D341Med (cell line): ENCODE data around the gene HCRTR1.

ENCODE experiments used
- DNase-seq: peaks from one replicate; pipeline ENCODE4 v3.0.0; 2012; ENCODE audit warnings: low spot score

The HCRTR1 gene

DNA sequence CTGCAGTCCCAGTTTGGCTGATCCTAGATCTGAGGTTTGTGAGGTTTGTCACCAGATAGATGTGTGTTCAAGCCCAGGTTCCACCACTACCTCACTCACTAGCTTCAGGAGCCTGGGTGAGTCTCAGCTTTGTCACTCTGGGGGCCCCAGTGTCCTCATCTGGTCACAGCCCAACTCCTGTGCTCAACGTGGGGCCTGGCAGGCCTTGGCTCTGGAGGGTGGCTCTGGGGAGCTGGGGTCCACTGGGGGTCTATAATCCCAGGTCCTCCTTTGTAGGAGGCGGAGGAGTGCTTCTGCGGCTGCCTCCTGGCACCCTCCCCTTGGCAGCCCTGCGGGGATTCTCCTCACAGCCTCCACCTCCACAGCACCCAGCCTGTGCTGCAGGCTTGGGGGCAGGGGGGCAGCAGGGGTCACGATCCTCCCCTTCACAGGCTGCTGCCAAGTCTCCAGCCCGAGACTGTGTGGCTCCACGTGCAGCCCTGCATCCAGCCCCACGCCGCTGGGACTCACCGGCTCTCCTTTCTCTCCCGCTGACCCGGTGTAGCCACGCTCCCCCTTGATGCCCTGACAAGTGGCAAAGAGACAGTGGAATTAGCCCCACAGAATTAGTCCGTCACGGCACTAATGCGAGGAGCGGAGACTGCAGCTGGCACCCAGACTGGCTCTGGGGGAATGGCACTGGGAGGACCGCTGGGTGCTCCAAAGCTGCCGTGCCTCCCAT, 49.7 kb downstream of the HCRTR1 start:
- peak; percentile 49 for DNase-seq

GRCh38 chr1:31668303-31668883, 50.9 kb downstream of the HCRTR1 start:
- DNase-seq = no peak

- peak; percentile 57 for DNase-seq
These were observed 51.9 kb downstream of the HCRTR1 start for GRCh38 chr1:31669433-31669785.

DNA sequence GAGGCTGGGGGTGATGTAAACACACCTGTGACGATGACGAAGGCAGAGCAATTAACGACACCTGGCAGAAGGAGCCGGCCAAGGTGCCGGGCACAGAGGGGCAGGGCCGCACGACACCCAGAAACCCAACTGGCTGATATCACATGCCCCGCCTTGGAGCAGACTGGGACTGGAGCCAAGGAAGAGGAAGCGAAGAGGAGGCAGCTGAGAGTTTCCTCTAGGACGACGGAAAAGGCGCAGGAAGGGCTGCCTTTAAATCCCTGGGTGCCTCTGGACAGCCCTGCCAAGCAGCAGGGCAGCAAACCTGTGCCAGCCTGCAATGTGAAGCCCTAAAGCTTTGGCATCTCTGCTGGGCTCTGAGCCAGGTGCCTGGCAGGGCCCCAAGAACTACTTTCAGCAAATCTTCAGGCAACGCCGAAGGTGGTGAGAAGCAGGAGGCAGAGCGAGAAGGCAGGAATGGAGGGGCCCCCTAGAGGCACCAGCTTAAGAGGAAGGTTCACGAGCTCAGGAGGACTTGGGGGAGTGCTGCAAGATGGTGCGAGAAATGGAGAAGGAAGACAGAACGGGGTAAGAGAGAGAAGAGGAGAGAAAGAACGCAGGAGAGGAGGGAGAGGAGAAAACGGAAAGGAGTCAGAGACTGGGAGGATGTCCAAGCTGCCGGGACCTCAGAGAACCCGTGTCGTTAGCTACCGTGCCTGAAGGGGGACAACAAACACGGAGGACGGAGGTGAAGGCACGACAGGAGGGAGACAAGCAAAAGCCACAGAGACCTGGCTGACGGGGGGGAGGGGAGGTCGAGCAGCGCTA, 52.5 kb downstream of the HCRTR1 start:
- peak; percentile 64 for DNase-seq

DNA sequence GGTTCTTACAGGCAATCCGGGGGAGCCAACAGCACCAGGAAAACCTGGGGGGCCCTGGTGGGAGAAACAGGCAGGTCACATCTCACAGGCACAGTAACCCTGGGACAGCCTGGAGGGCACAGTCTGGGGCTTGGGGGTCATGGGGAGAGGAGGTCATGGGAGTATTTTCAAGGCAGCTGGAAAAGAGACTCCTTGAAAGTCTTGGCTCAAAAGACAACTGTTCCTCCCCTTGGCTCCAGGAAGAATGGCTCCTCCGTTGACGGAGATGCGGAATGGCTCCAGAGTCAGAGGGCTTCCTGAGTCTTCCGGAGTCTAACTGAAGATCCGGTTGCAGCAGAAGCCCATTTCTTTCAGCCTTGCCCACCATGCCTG, 53.1 kb downstream of the HCRTR1 start:
- DNase-seq = no peak

DNA sequence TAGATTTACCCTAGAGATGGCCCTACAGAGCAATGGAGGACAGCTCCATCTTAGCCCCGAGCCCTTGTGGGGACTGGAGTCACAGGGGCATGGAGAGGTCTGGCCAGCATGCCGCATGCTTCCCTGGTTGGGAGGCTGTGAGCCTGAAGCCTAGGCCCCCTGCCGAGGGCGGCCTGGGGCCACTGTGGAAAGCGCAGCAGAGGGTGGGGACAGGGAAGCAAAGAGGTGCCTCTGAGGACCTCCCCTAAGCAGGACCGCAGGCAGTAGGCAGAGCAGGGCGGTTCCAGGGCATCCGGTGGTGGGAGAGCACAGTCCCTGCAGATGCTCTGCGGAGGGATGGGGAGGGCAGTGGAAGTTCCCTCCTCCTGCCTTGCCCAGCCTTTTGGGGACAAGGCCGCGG, 53.7 kb downstream of the HCRTR1 start:
- DNase-seq = no peak

DNA sequence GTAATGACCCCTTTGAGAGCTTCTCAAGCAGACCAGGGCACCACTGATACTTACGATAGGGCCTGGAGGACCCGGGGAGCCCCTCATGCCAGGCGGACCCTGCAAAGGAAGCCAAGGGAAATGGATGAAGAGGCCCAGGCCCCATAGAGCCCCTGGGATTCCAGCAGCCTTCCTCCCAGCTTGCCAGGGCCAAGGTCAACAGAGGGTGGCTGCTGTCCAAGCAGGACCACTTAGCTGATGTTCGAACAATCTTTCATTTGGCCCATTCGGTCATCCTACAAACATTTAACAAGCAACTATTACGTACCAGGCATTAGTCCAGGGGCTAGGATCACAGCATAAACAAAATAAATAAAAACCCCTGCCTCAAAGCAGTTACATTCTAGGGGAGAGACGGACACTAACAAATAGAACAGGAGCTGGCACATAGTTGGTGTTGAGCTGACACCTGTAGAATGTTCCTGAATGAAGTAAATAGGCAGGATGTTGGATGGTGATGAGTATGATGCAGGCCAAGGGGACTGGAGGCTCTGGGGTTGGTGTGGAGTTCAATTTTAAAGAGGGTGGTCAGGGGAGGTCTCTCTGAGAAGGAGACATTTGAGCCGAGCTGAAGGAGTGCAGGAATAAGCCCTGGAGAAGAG, 54.2 kb downstream of the HCRTR1 start:
- no peak for DNase-seq

DNA sequence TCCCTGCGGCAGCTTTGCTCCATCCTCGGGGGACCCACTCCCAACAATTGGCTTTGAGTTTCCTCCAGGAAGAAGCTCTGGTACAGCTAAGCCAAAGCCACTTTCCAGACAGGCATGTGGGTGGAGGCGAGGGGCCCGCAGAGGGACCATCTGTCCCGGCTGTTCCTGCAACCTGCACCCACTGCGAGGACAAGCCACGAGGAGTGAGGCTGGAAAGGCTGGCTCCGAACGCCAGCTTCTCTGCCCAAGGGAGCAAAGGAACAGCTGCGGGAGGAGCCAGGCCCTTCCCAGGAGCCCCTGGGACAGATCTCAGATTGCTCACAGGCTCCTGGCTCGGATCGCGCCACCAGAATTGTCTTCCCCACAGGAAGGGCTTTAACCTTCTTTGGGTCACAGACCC, 55.5 kb downstream of the HCRTR1 start:
- DNase-seq = peak; percentile 90

- no peak for DNase-seq
These were observed 55.9 kb downstream of the HCRTR1 start for GRCh38 chr1:31673433-31673832.

GRCh38 chr1:31674626-31675025, 57.1 kb downstream of the HCRTR1 start:
- DNase-seq = no peak

- DNase-seq = no peak
These were observed 57.7 kb downstream of the HCRTR1 start for GRCh38 chr1:31675161-31675560.

GRCh38 chr1:31675756-31676155, 58.3 kb downstream of the HCRTR1 start:
- no peak for DNase-seq
